Right ventricle myocardium superior (tissue), 1 donor: ENCODE data around the gene TNS1. TPM values are rescaled to one million over a fixed set of nuclear protein-coding genes. Genes with fewer than 3 reads are reported as not detected.

Experiments used
- microRNA-seq: library from miRNA; unstranded; fragments of <30 nt; microRNA quantifications from one replicate; pipeline ENCODE4 v1.2.0, GENCODE V29; 2020
- total RNA-seq: library from RNA; stranded (reverse); fragmentation: NEBNext Ultra II Directional; extraction: Animal tissue kit (Norgen Biotek cat#: 25700); gene quantifications from one replicate; pipeline ENCODE4 v1.2.1, GENCODE V29; 2021
- donor health status: DM: no; HTN: yes; CAD: no; lungs with severe emphysema.

Gene TNS1
- total RNA-seq, 1 donor from 2014 or later, result 722 TPM

Small RNAs within 50 kb of the gene (microRNA-seq; reads per million reads assigned to microRNA genes)
- gene MIR6809, result not detected

Other genes starting within 250 kb of the TNS1 start
- gene RUFY4, start 66.3 kb upstream of the TNS1 start, total RNA-seq, result not detected
- 0.89 TPM for gene CXCR2, start 123.0 kb upstream of the TNS1 start, total RNA-seq
- 0.54 TPM for gene CXCR1, start 164.0 kb upstream of the TNS1 start, total RNA-seq
- gene ARPC2, start 214.2 kb upstream of the TNS1 start, total RNA-seq, result 123 TPM